ENCODE measurements around the gene RETREG3. TPM values are rescaled to one million over a fixed set of nuclear protein-coding genes. Genes with fewer than 3 reads are reported as not detected.

RETREG3 gene
- total RNA-seq, 1 donor from 2014 or later, result 73.4 TPM

- intact Hi-C loops (cut with micrococcal nuclease), result no loop called here
These were observed 2.8 kb upstream of the RETREG3 start for GRCh38 chr17:42612013-42612412.

GRCh38 chr17:42609814-42610801 is 934 bp upstream of the RETREG3 start:
- intact Hi-C loops (cut with micrococcal nuclease), result loop anchor here (1.0 to 5.0 kb wide), 12 partner anchors 33 to 562 kb away; partner anchors contain the start of genes BECN1, COASY, EZH1 and MLX

- intact Hi-C loops (cut with micrococcal nuclease), result loop anchor here (1.0 to 5.0 kb wide), 12 partner anchors 31 to 564 kb away; partner anchors contain the start of genes BECN1, COASY, EZH1 and MLX
These were observed 631 bp downstream of the RETREG3 start for GRCh38 chr17:42608305-42609181.

- intact Hi-C loops (cut with micrococcal nuclease), result loop anchor here (2.0 to 5.0 kb wide), 6 partner anchors 51 to 565 kb away; partner anchors contain the start of genes BECN1, NAGLU, NBR1 and RPL27
These were observed 1.4 kb downstream of the RETREG3 start for GRCh38 chr17:42607769-42608168.

GRCh38 chr17:42603318-42603717 is 5.9 kb downstream of the RETREG3 start:
- intact Hi-C loops (cut with micrococcal nuclease), result no loop called here

- intact Hi-C loops (cut with micrococcal nuclease), result no loop called here
These were observed 10.3 kb downstream of the RETREG3 start for GRCh38 chr17:42598905-42599304.

GRCh38 chr17:42596386-42596785 is 12.8 kb downstream of the RETREG3 start:
- intact Hi-C loops (cut with micrococcal nuclease), result no loop called here

- intact Hi-C loops (cut with micrococcal nuclease), result no loop called here
These were observed 17.8 kb downstream of the RETREG3 start for GRCh38 chr17:42591411-42591810.

GRCh38 chr17:42590886-42591285 is 18.3 kb downstream of the RETREG3 start:
- intact Hi-C loops (cut with micrococcal nuclease), result no loop called here

- intact Hi-C loops (cut with micrococcal nuclease), result no loop called here
These were observed 22.5 kb downstream of the RETREG3 start for GRCh38 chr17:42586514-42587230.

GRCh38 chr17:42585353-42585752 is 23.8 kb downstream of the RETREG3 start:
- intact Hi-C loops (cut with micrococcal nuclease), result no loop called here

GRCh38 chr17:42584880-42585279 is 24.3 kb downstream of the RETREG3 start:
- intact Hi-C loops (cut with micrococcal nuclease), result no loop called here

- intact Hi-C loops (cut with micrococcal nuclease), result no loop called here
These were observed 27.4 kb downstream of the RETREG3 start for GRCh38 chr17:42581744-42582270.

GRCh38 chr17:42579794-42580551 is 29.2 kb downstream of the RETREG3 start:
- intact Hi-C loops (cut with micrococcal nuclease), result loop anchor here (10.0 kb wide), 1 partner anchor 785 kb away; no protein-coding TSS in a partner anchor

- intact Hi-C loops (cut with micrococcal nuclease), result loop anchor here (1.0 to 10.0 kb wide), 4 partner anchors 101 to 786 kb away; no protein-coding TSS in a partner anchor
These were observed 30.8 kb downstream of the RETREG3 start for GRCh38 chr17:42578282-42578869.

- intact Hi-C loops (cut with micrococcal nuclease), result loop anchor here (1.0 to 10.0 kb wide), 11 partner anchors 10 to 787 kb away; partner anchors contain the start of genes COASY, EZH1, MLX and NAGLU
These were observed 31.5 kb downstream of the RETREG3 start, which contains the start of gene PSMC3IP for GRCh38 chr17:42577532-42578281. Gene PSMC3IP (minus strand): TSS chr17:42577729. CDS start chr17:42577686, 43 bp downstream.

GRCh38 chr17:42577140-42577531 is 32.0 kb downstream of the RETREG3 start:
- intact Hi-C loops (cut with micrococcal nuclease), result loop anchor here (1.0 to 10.0 kb wide), 8 partner anchors 10 to 788 kb away; partner anchors contain the start of genes COASY, EZH1, MLX and NAGLU

- intact Hi-C loops (cut with micrococcal nuclease), result loop anchor here (10.0 kb wide), 1 partner anchor 790 kb away; no protein-coding TSS in a partner anchor
These were observed 34.7 kb downstream of the RETREG3 start for GRCh38 chr17:42574463-42574862.
